Endothelial cell of umbilical vein (primary cell): Measurements from ENCODE around the gene SSUH2.

Experiments
- CTCF ChIP-seq, 2 donors: IDR thresholded peaks; 1 replicate in 1 of 2; 2 replicates in 1 of 2; pipeline ENCODE4 v1.5.1; 2011; ENCODE audit warnings: low read length in 2 of 2, mild to moderate bottlenecking in 2 of 2, moderate library complexity in 2 of 2, control low read depth in 1 of 2, inconsistent platforms in 1 of 2, low read depth in 1 of 2; ENCODE audit not compliant: insufficient read depth in 1 of 2; ENCODE audit errors: extremely low read depth in 1 of 2
- EZH2 ChIP-seq: IDR thresholded peaks from 2 replicates; pipeline ENCODE4 v1.6.1; 2012; ENCODE audit warnings: borderline replicate concordance, low read depth, mild to moderate bottlenecking, moderate library complexity, low read length, inconsistent platforms; ENCODE audit not compliant: severe bottlenecking
- JUN ChIP-seq: IDR thresholded peaks from 2 replicates; pipeline ENCODE4 v1.6.1; 2011; ENCODE audit warnings: borderline replicate concordance, low read depth; ENCODE audit not compliant: insufficient read length, insufficient read depth
- MAX ChIP-seq: IDR thresholded peaks from 2 replicates; pipeline ENCODE4 v1.6.1; 2011; ENCODE audit not compliant: insufficient read depth, insufficient read length
- POLR2A ChIP-seq: IDR thresholded peaks from 2 replicates; pipeline ENCODE4 v1.6.1; 2012; ENCODE audit warnings: low read depth, mild to moderate bottlenecking, control low read depth, low read length
- POLR2AphosphoS5 ChIP-seq: IDR thresholded peaks from 2 replicates; pipeline ENCODE4 v1.6.1; 2012; ENCODE audit warnings: low read depth, mild to moderate bottlenecking, control low read depth, low read length, moderate library complexity; ENCODE audit not compliant: insufficient read depth

- TF ChIP-seq EZH2 = no peak
- no peak for TF ChIP-seq POLR2AphosphoS5
- TF ChIP-seq CTCF (IDR thresholded peaks at IDR 0.05; ENCODE audit: extremely low read depth in 1 of 2, insufficient read depth in 1 of 2, low read depth in 1 of 2, low read length in 2 of 2) = no peak
- no peak for TF ChIP-seq JUN
- no peak for TF ChIP-seq MAX
- TF ChIP-seq POLR2A = no peak
Measured at GRCh38 chr3:8645712-8646111, 1.1 kb upstream of the SSUH2 start.
